ENCODE data around the gene TCTN2.

The TCTN2 gene

DNA sequence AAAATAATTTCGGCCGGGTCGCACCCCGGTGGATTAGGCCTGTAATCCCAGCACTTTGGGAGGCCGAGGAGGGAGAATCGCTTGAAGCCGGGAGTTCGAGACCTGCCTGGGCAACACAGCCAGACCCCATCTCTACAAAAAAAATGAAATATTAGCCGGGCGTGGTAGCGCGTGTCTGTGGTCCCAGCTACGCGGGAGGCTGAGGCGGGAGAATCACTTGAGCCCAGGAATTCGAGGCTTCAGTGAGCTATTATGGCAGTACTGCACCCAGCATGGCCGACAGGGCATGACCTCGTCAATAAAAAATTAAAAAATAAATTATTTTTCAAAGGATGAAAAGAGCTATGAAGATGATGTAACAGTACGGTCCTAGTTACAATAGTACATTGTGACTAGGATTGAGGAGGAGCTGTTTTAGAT lies 36.8 kb upstream of the TCTN2 start:
- H3K27me3 ChIP-seq (ENCODE audit: control insufficient read depth, low read length) = no peaks in the 10 kb centered on the region
- H3K4me3 ChIP-seq (ENCODE audit: low read length) = peak overlapping the region; percentile 99
- no peaks in the 10 kb centered on the region for H3K9me2 ChIP-seq (replicated peaks; ENCODE audit: control insufficient read depth, low read length)
- 0 out of 2 replicates have a peak, but pooled peaks cover 4% of the 10 kb centered on the region for H4K20me1 ChIP-seq (ENCODE audit: control insufficient read depth, insufficient read depth, low read depth, low read length)
- H3F3A ChIP-seq (ENCODE audit: control insufficient read depth, insufficient read depth) = peaks cover 4% of the 10 kb centered on the region; the same call in 1 of the 2 replicates
- TF ChIP-seq, protein P1, sequence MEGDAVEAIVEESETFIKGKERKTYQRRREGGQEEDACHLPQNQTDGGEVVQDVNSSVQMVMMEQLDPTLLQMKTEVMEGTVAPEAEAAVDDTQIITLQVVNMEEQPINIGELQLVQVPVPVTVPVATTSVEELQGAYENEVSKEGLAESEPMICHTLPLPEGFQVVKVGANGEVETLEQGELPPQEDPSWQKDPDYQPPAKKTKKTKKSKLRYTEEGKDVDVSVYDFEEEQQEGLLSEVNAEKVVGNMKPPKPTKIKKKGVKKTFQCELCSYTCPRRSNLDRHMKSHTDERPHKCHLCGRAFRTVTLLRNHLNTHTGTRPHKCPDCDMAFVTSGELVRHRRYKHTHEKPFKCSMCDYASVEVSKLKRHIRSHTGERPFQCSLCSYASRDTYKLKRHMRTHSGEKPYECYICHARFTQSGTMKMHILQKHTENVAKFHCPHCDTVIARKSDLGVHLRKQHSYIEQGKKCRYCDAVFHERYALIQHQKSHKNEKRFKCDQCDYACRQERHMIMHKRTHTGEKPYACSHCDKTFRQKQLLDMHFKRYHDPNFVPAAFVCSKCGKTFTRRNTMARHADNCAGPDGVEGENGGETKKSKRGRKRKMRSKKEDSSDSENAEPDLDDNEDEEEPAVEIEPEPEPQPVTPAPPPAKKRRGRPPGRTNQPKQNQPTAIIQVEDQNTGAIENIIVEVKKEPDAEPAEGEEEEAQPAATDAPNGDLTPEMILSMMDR (IDR thresholded peaks at IDR 0.05; ENCODE audit: low read depth, low read length, poor library complexity, severe bottlenecking) = no peak
- TF ChIP-seq EZH2phosphoT487 (IDR thresholded peaks at IDR 0.05; ENCODE audit: borderline replicate concordance, low read length) = no peak
- H3K9me3 ChIP-seq (ENCODE audit: control insufficient read depth, insufficient read depth, low read length) = no peaks in the 10 kb centered on the region
- peak overlapping the region; percentile 38 for H3K27ac ChIP-seq (ENCODE audit: low read depth, low read length)
- peak overlapping the region; percentile 59 for H3K4me2 ChIP-seq (ENCODE audit: low read length)
- H3K4me1 ChIP-seq (ENCODE audit: control insufficient read depth, low read length) = peaks cover 12% of the 10 kb centered on the region
- H3K36me3 ChIP-seq (ENCODE audit: control insufficient read depth, low read length) = peaks cover 31% of the 10 kb centered on the region
- H3K79me2 ChIP-seq (ENCODE audit: control insufficient read depth, low read length) = peaks cover 79% of the 10 kb centered on the region

DNA sequence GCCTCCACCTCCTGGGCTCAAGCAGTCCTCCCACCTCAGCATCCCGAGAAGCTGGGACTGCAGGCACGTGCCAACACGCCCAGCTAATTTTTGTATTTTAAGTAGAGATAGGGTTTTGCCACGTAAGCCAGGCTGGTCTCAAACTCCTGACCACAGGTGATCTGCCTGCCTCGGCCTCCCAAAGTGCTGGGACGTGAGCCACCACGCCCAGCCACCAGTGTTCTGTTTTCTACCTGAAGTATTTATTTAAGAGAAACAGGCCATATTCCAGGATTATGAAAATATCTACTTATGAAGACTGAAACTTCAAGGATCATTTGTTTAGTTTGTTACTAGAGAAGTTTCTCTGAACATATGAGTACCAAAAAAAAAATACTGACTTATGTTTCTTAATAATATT lies 27.0 kb upstream of the TCTN2 start:
- no peak overlapping the region for H3K4me2 ChIP-seq (ENCODE audit: low read length)
- H3K4me1 ChIP-seq (ENCODE audit: control insufficient read depth, low read length) = no peaks in the 10 kb centered on the region
- TF ChIP-seq EZH2phosphoT487 (IDR thresholded peaks at IDR 0.05; ENCODE audit: borderline replicate concordance, low read length) = no peak
- TF ChIP-seq, protein P1 (IDR thresholded peaks at IDR 0.05; ENCODE audit: low read depth, low read length, poor library complexity, severe bottlenecking) = no peak
- no peaks in the 10 kb centered on the region for H3K9me2 ChIP-seq (replicated peaks; ENCODE audit: control insufficient read depth, low read length)
- peaks cover 33% of the 10 kb centered on the region for H3K79me2 ChIP-seq (ENCODE audit: control insufficient read depth, low read length)
- no peak overlapping the region for H3K4me3 ChIP-seq (ENCODE audit: low read length)
- no peak overlapping the region for H3K27ac ChIP-seq (ENCODE audit: low read depth, low read length)
- peaks cover 72% of the 10 kb centered on the region for H3K36me3 ChIP-seq (ENCODE audit: control insufficient read depth, low read length)
- H3K9me3 ChIP-seq (ENCODE audit: control insufficient read depth, insufficient read depth, low read length) = no peaks in the 10 kb centered on the region
- H3F3A ChIP-seq (ENCODE audit: control insufficient read depth, insufficient read depth) = no peaks in the 10 kb centered on the region
- H4K20me1 ChIP-seq (ENCODE audit: control insufficient read depth, insufficient read depth, low read depth, low read length) = no peaks in the 10 kb centered on the region
- H3K27me3 ChIP-seq (ENCODE audit: control insufficient read depth, low read length) = no peaks in the 10 kb centered on the region

DNA sequence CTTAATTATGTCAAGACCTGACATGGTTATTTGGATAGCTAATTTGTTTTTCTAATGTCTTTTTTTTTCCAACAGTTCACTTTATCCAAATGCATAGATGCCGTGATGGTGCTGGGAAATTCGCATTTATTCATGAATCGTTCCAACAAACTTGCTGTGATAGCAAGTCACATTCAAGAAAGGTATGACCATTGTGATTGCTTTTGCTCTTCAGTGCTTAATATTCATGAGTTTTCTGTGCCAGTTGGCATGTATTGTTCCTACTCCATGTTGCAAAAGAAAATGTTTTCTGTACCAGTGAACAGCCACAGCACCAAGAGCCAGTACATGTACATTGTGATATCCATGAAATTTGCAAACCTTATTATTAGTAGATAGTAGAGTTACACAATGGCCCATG lies 25.5 kb upstream of the TCTN2 start:
- no peaks in the 10 kb centered on the region for H3K4me1 ChIP-seq (ENCODE audit: control insufficient read depth, low read length)
- H3F3A ChIP-seq (ENCODE audit: control insufficient read depth, insufficient read depth) = no peaks in the 10 kb centered on the region
- H3K4me3 ChIP-seq (ENCODE audit: low read length) = no peak overlapping the region
- no peaks in the 10 kb centered on the region for H3K9me3 ChIP-seq (ENCODE audit: control insufficient read depth, insufficient read depth, low read length)
- no peak overlapping the region for H3K27ac ChIP-seq (ENCODE audit: low read depth, low read length)
- no peak for TF ChIP-seq EZH2phosphoT487 (IDR thresholded peaks at IDR 0.05; ENCODE audit: borderline replicate concordance, low read length)
- TF ChIP-seq, protein P1 (IDR thresholded peaks at IDR 0.05; ENCODE audit: low read depth, low read length, poor library complexity, severe bottlenecking) = no peak
- H3K9me2 ChIP-seq (replicated peaks; ENCODE audit: control insufficient read depth, low read length) = no peaks in the 10 kb centered on the region
- H3K4me2 ChIP-seq (ENCODE audit: low read length) = no peak overlapping the region
- peaks cover 27% of the 10 kb centered on the region for H3K79me2 ChIP-seq (ENCODE audit: control insufficient read depth, low read length)
- no peaks in the 10 kb centered on the region for H3K27me3 ChIP-seq (ENCODE audit: control insufficient read depth, low read length)
- H3K36me3 ChIP-seq (ENCODE audit: control insufficient read depth, low read length) = peaks cover 81% of the 10 kb centered on the region
- no peaks in the 10 kb centered on the region for H4K20me1 ChIP-seq (ENCODE audit: control insufficient read depth, insufficient read depth, low read depth, low read length)
